GM21381 (cell line): ENCODE data around the gene LRMDA.
"Not testable (repeated sequence)": the region's sequence is repeated elsewhere in the genome, so short reads cannot be mapped to it uniquely, and the experiment has no call there.

Experiments
- ATAC-seq: cut with Tn5 transposase; IDR thresholded peaks from one replicate; pipeline ENCODE4 v1.9.1; 2021; ENCODE audit warnings: mild to moderate bottlenecking, moderate library complexity; ENCODE audit not compliant: unreplicated experiment

LRMDA gene

DNA sequence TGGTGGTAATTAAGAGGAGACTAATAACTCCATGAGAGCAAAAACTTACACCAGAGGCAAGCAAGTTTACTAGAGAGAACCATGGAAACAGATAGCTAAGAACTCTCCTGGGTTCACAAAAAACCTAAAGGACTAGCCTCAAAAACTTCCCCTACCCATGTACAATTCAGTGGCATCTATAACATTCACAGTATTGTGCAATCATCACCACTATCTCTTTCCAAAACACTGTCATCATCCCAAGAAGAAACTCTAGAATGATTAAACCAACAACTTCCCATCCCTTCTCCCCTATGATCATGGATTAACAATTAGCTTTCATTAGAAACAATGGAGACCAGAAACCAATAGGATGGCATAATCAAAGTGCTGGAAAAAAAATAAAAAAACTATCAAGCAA lies 1038.3 kb downstream of the LRMDA start:
- no peak for ATAC-seq

- ATAC-seq: no peak
Observed at GRCh38 chr10:76479103-76479790, 1047.8 kb downstream of the LRMDA start.

GRCh38 chr10:76481178-76481577 lies 1049.8 kb downstream of the LRMDA start:
- no peak for ATAC-seq

- no peak for ATAC-seq
Observed at GRCh38 chr10:76487582-76487981, 1056.2 kb downstream of the LRMDA start.

- ATAC-seq: no peak
Observed at GRCh38 chr10:76488602-76489001, 1057.2 kb downstream of the LRMDA start.

GRCh38 chr10:76491216-76491615 lies 1059.8 kb downstream of the LRMDA start:
- ATAC-seq: no peak

DNA sequence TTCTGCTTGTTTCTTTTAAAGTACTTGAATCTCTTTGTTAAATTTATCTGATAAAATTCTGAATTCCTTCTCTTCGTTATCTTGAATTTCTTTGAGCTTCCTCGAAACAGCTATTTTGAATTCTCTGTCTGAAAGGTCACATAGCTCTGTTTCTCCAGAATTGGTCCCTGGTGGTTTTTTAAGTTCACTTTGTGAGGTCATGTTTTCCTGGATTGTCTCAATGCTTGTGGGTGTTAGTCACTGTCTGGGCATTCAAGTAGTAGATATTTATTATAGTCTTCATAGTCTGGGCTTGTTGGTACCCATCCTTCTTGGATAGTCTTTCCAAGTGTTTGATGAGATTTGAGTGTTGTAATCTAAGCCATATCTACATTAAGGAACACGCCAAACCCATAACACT lies 1060.6 kb downstream of the LRMDA start:
- no peak for ATAC-seq

DNA sequence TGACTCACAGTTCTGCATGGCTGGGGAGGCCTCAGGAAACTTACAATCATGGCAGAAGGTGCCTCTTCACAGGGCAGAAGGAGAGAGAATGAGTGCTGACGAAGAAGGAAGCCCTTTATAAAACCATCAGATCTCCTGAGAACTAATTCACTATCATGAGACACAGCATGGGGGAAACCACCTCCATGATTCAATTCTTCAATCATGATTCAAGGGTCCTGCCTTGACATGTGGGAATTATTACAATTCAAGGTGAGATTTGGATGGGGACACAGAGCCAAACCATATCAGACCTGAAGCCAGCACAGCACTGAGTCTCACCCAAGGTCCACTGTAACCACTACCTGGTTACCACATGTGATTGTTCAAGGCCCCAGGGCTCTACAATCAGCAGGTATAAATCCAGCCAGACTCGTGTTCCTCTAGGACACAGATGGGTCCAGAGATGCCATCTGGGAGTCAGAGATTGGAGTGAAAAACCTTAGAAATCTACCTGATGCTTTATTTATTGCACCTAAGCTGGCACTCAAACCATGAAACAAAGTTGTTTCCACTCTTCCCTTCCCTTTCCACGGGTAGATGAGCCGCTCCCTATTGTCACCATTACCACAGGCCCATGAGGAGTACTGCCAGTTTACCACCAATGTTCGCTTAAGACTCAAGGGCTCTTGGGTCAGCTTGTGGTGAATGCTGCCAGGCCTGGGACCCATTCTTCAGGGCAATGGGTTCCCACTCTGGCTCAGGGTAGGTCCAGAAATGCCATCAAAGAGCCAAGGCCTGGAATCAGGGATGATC lies 1061.5 kb downstream of the LRMDA start:
- no peak for ATAC-seq

DNA sequence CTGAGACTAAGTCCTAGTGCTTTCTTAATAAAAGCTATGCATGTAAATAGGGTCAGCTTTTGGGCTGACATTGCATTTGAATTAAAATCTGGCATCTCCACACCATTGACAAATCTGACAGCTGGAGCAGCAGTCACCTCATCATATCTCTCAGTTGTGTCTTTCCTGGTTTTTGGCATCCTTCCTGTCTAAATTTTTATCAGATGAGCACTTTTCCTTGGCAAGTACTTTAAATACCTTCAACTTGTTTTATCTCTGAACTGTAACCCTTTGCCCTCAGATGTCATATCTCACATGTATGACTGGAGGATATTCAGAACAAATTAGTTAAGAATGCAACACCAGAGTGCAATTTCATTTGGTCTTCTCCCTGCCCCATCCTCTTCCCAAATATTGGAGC lies 1066.2 kb downstream of the LRMDA start:
- no peak for ATAC-seq

GRCh38 chr10:76504823-76505222 lies 1073.4 kb downstream of the LRMDA start:
- ATAC-seq: no peak

DNA sequence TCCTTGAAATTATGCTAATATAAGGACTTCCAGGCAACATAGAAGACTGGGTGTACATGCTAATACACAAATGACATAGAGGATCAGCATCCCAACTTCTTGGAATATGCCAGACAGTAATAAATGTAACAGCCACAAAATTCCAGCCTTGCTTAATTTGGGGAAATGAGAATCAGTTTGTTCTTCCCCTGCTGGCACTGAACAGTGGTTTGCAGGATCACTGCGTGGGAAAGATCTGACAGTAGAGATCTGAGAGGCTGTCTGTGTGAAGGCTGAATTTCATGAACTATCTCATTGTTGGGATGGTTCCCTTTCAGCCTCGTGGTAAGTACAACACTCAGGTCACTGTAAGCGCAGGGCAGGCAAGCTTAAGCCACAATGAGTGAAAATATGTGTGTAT lies 1078.0 kb downstream of the LRMDA start:
- ATAC-seq: no peak

DNA sequence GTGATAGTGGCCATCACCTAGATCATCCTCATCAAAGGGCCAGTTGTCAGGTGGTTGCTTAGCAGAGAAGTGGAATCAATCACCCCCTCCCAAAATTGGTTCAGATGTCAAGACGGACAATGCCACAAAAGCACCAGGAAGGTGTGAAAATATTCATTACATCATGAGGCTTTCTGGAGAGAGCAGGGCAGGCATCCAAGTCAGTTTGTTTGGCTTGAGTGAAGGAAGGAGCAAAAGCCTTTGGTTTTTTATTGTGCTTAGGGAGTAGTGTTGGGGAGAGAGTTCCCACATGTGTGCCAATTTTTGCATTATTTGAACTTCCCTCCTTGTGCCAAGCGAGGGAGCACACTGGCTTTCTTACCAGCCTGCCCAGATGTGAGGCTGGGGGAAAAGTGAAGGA lies 1082.9 kb downstream of the LRMDA start:
- ATAC-seq: no peak

GRCh38 chr10:76514869-76515268 lies 1083.4 kb downstream of the LRMDA start:
- no peak for ATAC-seq

DNA sequence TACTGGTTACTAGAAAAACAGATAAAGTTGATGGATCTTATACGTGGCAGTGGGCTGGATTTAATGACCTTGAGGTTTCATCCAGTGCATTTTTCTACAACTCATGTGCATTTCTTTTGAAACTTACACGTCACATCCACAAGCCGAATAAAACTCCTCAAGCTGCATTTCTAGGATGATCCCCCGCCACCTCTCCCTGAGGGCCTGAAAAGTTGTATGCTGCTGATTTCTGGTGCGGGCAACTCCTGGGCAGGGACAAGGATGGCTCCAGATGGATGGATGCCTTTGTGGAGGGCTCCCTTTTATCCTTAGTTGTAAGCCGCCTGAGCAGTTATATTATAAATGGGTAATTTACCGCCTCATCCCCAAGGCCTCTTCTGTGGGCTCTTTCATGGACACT lies 1091.1 kb downstream of the LRMDA start:
- ATAC-seq: no peak

- ATAC-seq: no peak
Observed at GRCh38 chr10:76523246-76523645, 1091.8 kb downstream of the LRMDA start.

GRCh38 chr10:76523791-76524351 lies 1092.4 kb downstream of the LRMDA start:
- ATAC-seq: no peak

- ATAC-seq: not testable (repeated sequence)
Observed at GRCh38 chr10:76526833-76527232, 1095.4 kb downstream of the LRMDA start.

GRCh38 chr10:76540331-76540730 lies 1108.9 kb downstream of the LRMDA start:
- ATAC-seq: no peak

- ATAC-seq: no peak
Observed at GRCh38 chr10:76540786-76541185, 1109.4 kb downstream of the LRMDA start.

- no peak for ATAC-seq
Observed at GRCh38 chr10:76541852-76542251, 1110.4 kb downstream of the LRMDA start.

- no peak for ATAC-seq
Observed at GRCh38 chr10:76542307-76542930, 1111.0 kb downstream of the LRMDA start.

GRCh38 chr10:76543655-76544054 lies 1112.2 kb downstream of the LRMDA start:
- no peak for ATAC-seq
